ENCODE results near the gene FAM135A.
A peak's percentile ranks its signal among the peaks of the same experiment; 100 is the strongest.
"Not testable (repeated sequence)": the region's sequence is repeated elsewhere in the genome, so short reads cannot be mapped to it uniquely, and the experiment has no call there.

FAM135A gene

GRCh38 chr6:70547905-70548304 lies 134.6 kb downstream of the FAM135A start:
- DNase-seq (ENCODE audit: low spot score), result no peak

DNA sequence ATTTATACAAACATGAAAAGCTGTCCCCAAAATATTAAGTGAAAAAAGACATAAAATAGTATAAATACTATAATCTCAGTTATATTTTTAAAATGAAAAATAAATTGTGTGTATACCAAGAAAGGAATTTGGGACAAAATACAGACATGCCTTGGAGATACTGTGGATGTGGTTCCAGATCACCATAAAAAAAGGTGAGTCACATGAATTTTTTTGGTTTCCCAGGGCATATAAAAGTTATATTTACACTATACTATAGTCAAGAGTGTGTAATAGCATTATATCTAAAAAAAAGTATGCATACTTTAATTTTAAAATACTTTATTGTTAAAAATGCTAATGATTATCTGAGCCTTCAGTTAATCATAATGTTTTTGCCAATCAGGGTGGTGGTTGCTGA lies 136.0 kb downstream of the FAM135A start:
- DNase-seq (ENCODE audit: low spot score), result no peak

- no peak for DNase-seq (ENCODE audit: low spot score)
Observed at GRCh38 chr6:70551566-70551965, 138.3 kb downstream of the FAM135A start.

DNA sequence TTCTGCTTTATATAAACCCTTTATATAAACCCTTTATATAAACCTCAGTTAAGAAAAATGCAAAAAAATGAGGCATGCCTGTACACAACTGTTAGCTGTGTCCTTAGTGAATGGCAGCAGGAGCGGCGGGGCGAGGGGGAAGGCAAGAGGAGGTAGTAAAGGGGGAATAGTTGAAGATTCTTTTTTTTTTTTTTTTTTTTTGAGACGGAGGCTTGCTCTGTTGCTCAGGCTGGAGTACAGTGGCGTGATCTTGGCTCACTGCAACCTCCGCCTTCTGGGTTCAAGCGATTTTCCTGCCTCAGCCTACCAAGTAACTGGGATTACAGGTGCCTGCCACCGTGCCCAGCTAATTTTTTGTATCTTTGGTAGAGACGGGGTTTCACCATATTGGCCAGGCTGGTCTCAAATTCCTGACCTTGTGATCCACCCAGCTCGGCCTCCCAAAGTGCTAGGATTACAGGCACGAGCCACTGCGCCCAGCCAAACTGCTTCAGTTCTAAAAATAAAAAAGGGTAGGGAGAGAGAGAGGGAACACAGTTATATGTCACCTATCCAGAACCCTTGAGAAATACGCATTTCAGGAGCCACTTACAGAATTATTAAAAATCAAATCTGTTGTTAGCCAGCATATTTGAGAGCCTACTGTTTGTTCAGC lies 139.1 kb downstream of the FAM135A start:
- not testable (repeated sequence) for DNase-seq (ENCODE audit: low spot score)

DNA sequence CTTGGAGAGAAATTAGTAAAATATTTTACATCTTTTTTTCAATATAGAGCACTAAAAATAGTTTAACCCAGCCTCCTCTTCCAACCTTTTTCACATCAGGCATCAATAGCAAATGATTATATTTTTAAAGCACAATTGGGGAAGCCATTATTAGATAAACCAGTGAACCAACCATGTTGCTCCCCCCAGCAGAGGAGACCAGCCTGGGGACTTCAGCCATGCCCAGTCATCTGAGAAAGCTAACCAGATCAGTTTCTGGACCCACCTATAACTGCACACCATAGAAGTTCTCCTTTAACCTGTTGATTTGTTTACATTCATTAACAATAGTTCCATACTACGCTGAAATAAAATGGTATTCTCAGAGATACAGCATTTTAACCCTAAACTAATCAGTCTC lies 139.7 kb downstream of the FAM135A start:
- no peak for DNase-seq (ENCODE audit: low spot score)

DNA sequence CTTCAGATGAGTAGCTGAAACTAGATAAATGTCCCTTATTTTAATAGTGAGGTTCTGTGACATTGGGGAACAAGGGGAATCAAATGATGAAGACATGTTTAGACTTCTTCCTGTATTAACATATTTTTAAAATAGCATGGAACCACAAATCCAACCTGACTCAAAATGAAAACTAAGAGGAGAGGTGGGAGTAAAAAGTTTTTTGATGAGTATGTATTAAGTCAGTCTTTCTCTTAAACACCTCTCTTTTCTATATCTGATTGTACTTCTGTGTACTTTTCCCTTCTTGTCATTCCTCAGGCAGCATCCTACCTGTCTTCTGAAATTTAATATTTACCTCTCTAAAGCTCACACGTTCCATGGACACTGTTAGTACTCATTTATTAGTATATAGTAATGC lies 144.7 kb downstream of the FAM135A start:
- no peak for DNase-seq (ENCODE audit: low spot score)

DNA sequence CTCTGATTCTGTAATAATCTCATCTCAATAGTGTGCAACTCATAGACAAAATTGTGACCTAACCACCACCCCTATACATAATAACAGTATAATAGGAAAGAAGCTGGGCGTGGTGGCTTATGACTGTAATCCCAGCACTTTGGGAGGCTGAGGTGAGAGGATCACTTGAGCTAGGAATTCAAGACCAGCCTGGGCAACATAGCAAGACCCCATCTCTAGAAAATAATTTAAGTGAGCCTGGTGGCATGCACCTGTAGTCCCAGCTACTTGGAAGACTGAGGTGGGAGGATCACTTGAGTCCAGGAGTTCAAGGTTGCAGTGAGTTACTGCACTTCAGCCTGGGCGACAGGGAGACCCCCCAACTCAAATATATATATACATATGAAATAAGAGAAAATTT lies 149.1 kb downstream of the FAM135A start:
- DNase-seq (ENCODE audit: low spot score), result not testable (repeated sequence)

GRCh38 chr6:70563530-70563929 lies 150.2 kb downstream of the FAM135A start:
- DNase-seq (ENCODE audit: low spot score), result no peak

DNA sequence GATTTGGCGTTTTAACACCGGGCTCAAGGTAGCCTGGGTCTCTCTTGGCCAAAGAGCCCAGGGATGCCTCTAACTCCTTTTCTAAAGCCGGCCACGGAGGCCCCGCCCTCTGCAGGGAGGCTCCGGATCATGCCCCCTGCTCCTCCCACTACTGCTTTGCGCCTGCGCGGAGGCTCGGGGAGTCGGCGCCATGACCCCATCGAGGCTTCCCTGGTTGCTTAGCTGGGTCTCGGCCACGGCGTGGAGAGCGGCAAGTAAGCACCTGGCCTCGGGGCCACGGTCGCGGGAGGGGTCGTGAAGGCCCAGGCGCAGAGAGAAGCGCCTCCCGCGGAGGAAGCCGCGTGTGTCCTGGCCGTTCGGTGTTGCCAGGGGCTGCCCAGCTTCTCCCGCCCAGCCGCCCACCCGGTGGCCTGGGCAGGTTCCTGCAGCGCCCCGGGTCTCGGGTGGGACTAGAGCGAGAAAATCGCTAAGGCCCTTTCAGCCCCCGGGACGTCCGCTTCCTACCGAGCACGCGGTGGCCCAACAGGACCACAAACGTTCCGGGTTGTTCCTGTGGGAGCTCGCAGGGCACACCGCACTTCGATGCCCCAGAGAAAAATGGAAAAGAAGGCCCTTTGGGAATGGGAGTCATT lies 153.6 kb downstream of the FAM135A start, which contains the start of gene SDHAF4:
TSS of gene SDHAF4 (plus strand) at position 180 of the 632 bp plus-strand sequence. CDS start at position 191, 11 bp downstream.
- DNase-seq (ENCODE audit: low spot score), result peak; percentile 95

GRCh38 chr6:70574643-70575042 lies 161.3 kb downstream of the FAM135A start:
- DNase-seq (ENCODE audit: low spot score), result no peak

DNA sequence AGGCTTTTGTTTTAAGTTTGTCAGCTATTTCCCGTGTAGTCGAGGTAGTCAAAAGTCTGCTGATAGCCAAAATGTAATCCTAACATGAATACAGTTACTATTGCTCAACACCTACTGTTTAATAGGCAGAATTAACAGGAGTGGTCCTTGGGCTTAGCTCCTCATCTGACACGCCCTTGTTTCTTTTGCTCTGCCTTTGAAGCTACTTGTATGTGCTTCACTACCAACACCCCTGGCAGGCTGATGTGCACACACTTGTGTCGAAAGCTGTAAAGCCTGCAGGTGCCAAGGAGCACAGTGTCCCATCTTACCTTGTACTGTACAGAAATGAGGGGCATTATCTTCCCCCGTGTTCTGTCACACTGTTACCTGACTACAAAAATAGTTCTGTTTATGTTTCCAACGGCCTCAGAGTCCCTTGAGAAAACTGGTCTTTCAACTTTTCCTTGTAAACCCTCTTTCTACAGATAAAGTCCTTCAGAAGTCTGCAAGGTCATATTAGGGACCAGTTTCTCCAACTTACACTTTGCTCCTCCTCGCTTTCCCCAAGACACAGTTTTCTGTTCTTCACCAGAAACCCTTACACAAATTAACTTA lies 162.7 kb downstream of the FAM135A start:
- DNase-seq (ENCODE audit: low spot score), result no peak

- no peak for DNase-seq (ENCODE audit: low spot score)
Observed at GRCh38 chr6:70586114-70586513, 172.8 kb downstream of the FAM135A start.

GRCh38 chr6:70590400-70590799 lies 177.1 kb downstream of the FAM135A start:
- DNase-seq (ENCODE audit: low spot score), result no peak

- DNase-seq (ENCODE audit: low spot score), result no peak
Observed at GRCh38 chr6:70592391-70593117, 179.2 kb downstream of the FAM135A start.

GRCh38 chr6:70593118-70593486 lies 179.8 kb downstream of the FAM135A start:
- no peak for DNase-seq (ENCODE audit: low spot score)

DNA sequence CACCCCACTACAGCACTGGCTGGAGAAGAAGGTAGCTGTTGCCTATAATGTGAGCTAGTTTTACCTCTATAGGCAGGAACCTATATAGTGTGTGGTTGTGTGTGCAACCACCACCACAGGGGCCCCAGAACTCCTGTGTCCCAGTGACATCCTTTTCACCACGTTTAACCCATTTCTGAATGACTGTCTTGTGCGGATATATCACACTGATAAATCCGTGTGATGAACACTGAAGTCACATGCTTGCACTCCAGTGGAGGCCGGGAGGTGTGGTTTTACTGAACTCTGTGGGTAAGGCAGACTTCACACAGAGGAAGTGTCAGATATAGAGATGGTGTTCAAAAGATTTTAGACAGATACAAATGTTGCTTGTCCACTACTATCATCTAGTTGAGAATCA lies 185.9 kb downstream of the FAM135A start:
- no peak for DNase-seq (ENCODE audit: low spot score)

DNA sequence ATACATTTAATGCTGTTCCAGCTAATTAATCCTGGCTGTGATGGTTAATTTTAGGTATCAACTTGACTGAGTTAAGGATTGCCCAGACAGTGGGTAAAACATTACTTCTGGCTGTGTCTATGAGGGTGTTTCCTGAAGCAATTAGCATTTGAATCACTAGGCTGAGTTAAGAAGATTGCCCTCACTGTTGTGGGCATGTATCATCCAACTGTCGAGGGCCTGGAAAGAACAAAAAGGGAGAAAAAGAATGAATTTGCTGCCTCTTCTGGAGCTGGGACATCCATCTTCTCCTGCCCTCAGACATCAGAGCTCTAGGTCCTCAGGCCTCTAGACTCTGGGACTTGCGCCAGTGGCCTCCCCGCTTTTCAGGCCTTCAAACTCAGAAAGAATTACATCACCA lies 187.7 kb downstream of the FAM135A start:
- no peak for DNase-seq (ENCODE audit: low spot score)

DNA sequence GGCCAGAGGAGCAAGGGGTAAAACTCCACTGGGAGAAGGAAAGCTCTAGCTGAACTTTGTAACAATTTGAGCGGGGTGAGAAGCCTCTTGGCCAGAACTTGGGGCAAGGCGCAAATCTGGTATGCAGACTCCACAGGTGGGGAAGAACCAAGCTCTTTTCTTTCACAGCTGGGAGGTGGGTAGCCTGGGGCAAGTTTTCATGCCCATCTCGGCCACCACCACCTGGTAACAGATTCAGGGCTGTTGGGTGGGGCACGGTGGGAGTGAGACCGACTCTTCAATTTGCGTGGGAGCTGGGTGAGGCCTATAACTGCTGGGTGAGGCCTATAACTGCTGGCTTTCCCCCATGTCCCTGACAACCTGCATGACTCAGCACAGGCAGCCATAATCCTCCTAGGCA lies 190.9 kb downstream of the FAM135A start:
- no peak for DNase-seq (ENCODE audit: low spot score)

- not testable (repeated sequence) for DNase-seq (ENCODE audit: low spot score)
Observed at GRCh38 chr6:70607371-70607770, 194.1 kb downstream of the FAM135A start.

- DNase-seq (ENCODE audit: low spot score), result not testable (repeated sequence)
Observed at GRCh38 chr6:70609181-70609580, 195.9 kb downstream of the FAM135A start.

Data from CD4-positive, alpha-beta T cell treated with Interleukin-2 at 100 ng/mL for 4 hours (primary cell).